Measurements from ENCODE around the gene MAML3. TPM values are rescaled to one million over a fixed set of nuclear protein-coding genes. Genes with fewer than 3 reads are reported as not detected.

MAML3 gene
- total RNA-seq, 1 donor from 2014 or later = 24.8 TPM

DNA sequence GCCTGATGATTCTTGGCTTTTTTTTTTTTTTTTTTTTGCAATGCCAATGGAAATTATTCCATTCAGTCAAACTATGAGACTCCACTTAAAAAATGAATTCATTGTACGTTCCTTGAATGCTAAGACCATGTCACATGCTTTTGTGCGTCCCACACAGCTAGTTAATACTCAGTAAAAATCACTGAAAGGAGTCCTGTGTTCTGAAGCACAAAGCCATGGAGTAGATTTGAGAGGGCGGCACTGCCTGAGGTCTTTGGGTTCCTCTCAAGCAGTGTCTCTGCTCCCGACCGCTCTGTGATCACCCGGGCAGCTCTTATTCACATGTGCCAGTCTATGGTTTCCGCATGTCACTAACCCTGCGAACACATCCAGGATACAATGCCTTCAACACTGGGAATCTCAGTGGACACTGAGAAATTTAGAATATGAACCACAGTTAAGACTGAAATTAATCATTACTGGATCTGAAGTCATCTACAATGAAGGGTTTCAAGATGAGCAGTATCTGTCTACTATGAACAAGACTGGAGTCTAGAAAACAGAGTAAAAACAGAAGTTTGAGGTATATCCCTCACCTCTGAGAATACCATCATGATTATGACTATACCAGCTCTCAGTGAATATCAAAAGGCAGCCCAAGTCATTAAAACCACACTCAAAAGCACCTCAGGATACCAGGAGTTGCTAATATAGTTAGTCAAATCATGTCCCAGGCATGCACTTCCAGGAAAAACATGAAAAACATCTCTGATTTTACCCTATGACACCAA is 295.4 kb downstream of the MAML3 start:
- H3K36me3 Mint-ChIP-seq = peaks cover 3% of the 10 kb centered on the region
- no peak for DNase-seq (ENCODE audit: low spot score in 2 of 2, unreplicated experiment in 2 of 2)
- H3K27me3 Mint-ChIP-seq (ENCODE audit: low read depth) = no peaks in the 10 kb centered on the region
- no peak overlapping the region for H3K4me3 Mint-ChIP-seq
- no peak overlapping the region for H3K27ac Mint-ChIP-seq
- H3K9me3 Mint-ChIP-seq = no peaks in the 10 kb centered on the region
- no peak for TF ChIP-seq CTCF (IDR thresholded peaks at IDR 0.05; ENCODE audit: unreplicated experiment)
- peaks cover 30% of the 10 kb centered on the region for H3K4me1 Mint-ChIP-seq

GRCh38 chr4:139857977-139858376 is 296.0 kb downstream of the MAML3 start:
- no peak for DNase-seq (ENCODE audit: low spot score in 2 of 2, unreplicated experiment in 2 of 2)
- Mint-ChIP-seq H3K36me3 (peaks cover 3% of the 10 kb centered on the region), H3K4me1 (peaks cover 30% of the 10 kb centered on the region), H3K9me3 (no peaks in the 10 kb centered on the region), H3K4me3 (no peak overlapping the region), H3K27me3 (ENCODE audit: low read depth) (no peaks in the 10 kb centered on the region), H3K27ac (peak overlapping the region; percentile 60)
- no peak for TF ChIP-seq CTCF (IDR thresholded peaks at IDR 0.05; ENCODE audit: unreplicated experiment)

DNA sequence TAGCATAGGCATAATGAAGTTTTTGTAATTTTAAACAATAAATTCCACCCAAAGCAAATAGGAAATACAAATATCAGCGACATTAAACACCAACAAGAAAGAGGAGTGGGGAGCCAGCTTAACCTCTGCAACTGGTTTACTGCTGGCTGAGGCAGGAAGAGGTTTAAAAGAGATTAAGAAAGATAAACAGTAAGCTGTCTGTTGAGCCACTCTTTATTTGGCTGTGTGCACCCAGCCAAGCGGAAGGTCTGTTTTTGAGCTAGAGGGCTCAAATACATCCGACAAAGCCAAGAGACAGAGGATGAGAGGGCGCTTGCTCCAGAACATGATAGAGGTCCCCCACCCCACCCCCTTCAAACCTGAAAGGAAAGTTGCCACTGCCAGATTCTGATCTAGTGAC is 297.0 kb downstream of the MAML3 start:
- H3K27me3 Mint-ChIP-seq (ENCODE audit: low read depth) = no peaks in the 10 kb centered on the region
- peaks cover 3% of the 10 kb centered on the region for H3K36me3 Mint-ChIP-seq
- no peak overlapping the region for H3K27ac Mint-ChIP-seq
- DNase-seq (ENCODE audit: low spot score in 2 of 2, unreplicated experiment in 2 of 2) = no peak
- TF ChIP-seq CTCF (IDR thresholded peaks at IDR 0.05; ENCODE audit: unreplicated experiment) = no peak
- no peaks in the 10 kb centered on the region for H3K9me3 Mint-ChIP-seq
- no peak overlapping the region for H3K4me3 Mint-ChIP-seq
- peaks cover 30% of the 10 kb centered on the region for H3K4me1 Mint-ChIP-seq

- TF ChIP-seq CTCF (IDR thresholded peaks at IDR 0.05; ENCODE audit: unreplicated experiment) = no peak
- H3K4me1 Mint-ChIP-seq = peaks cover 32% of the 10 kb centered on the region
- no peak overlapping the region for H3K4me3 Mint-ChIP-seq
- H3K9me3 Mint-ChIP-seq = no peaks in the 10 kb centered on the region
- no peak overlapping the region for H3K27ac Mint-ChIP-seq
- no peaks in the 10 kb centered on the region for H3K27me3 Mint-ChIP-seq (ENCODE audit: low read depth)
- no peaks in the 10 kb centered on the region for H3K36me3 Mint-ChIP-seq
- no peak for DNase-seq (ENCODE audit: low spot score in 2 of 2, unreplicated experiment in 2 of 2)
Observed at GRCh38 chr4:139854668-139855403, 299.1 kb downstream of the MAML3 start.

GRCh38 chr4:139853309-139853708 is 300.7 kb downstream of the MAML3 start:
- H3K4me3 Mint-ChIP-seq = no peak overlapping the region
- peaks cover 40% of the 10 kb centered on the region for H3K4me1 Mint-ChIP-seq
- DNase-seq (ENCODE audit: low spot score in 2 of 2, unreplicated experiment in 2 of 2) = no peak
- no peaks in the 10 kb centered on the region for H3K9me3 Mint-ChIP-seq
- no peak overlapping the region for H3K27ac Mint-ChIP-seq
- no peak for TF ChIP-seq CTCF (IDR thresholded peaks at IDR 0.05; ENCODE audit: unreplicated experiment)
- no peaks in the 10 kb centered on the region for H3K36me3 Mint-ChIP-seq
- H3K27me3 Mint-ChIP-seq (ENCODE audit: low read depth) = no peaks in the 10 kb centered on the region

Measured in mesothelial cell of epicardium (in vitro differentiated cells).